ENCODE results near the gene MMAA.

DNA sequence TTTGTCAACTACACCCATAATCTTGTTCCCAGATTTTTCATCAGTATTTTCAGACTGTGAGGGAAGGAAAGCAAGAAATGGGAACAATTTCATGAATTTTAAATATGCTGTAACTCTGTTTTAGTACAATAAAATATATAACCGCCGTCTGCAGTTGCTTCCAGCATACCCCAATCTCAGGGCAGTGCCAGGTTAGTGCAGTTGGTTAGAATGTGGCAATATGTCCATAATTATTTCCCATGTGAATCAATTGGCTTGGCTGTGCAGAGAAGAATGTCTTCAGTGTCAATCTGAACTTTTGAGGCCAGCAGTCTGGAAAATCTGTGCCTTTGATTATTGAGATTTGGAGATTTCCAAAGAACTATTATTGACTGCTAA, 5.0 kb upstream of the MMAA start:
- TF ChIP-seq CTCF (conservative IDR thresholded peaks at IDR 0.05; ENCODE audit: low read length) (no peak), EZH2phosphoT487 (IDR thresholded peaks at IDR 0.05; ENCODE audit: borderline replicate concordance) (no peak)

Data from Loucy (cell line).